ENCODE data around the gene ERC2. TPM values are rescaled to one million over a fixed set of nuclear protein-coding genes. Genes with fewer than 3 reads are reported as not detected.

The ERC2 gene
- total and polyA plus RNA-seq, 2 of the 13 experiments (the other 11 are each of a cell fraction or from before 2014, with no cell fraction given): 0.16 to 0.22 TPM

DNA sequence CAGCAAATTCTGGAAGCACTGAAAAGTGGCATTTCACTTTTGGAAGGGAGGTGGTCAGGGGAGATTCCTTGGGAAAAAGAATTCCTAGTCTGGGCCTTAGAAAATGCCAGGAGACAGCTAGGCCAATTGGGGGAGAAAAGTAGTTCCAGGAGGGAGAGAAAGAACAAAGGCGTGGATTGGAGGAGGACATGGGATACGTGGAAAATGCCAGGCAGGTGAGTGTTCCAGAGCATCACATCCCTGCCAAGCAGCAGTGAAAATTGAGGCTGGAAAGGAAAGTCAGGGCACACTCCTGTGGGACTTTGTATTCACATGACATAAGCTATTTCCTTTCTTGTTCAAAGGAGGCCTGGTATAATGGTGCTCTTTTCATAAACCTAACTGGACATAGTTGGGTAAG is 846.6 kb downstream of the ERC2 start (continued):
- TF ChIP-seq FOXP4 (CRISPR knock-in tag; IDR thresholded peaks at IDR 0.05) (no peak), ZNF83 (CRISPR knock-in tag; IDR thresholded peaks at IDR 0.05; ENCODE audit: borderline replicate concordance) (no peak)

- no peaks in the 10 kb centered on the region for H3K79me2 ChIP-seq (ENCODE audit: insufficient read depth, low read length)
- no peaks in the 10 kb centered on the region for H3K36me3 ChIP-seq (replicated peaks in 1 of 2; ENCODE audit: control insufficient read depth in 1 of 2, insufficient read depth in 2 of 2, low read length in 2 of 2)
- 9% methylated on average over 3 of the region's 3 CpGs for WGBS (ENCODE audit: low lambda C conversion rate)
- TF ChIP-seq ZNF83 (CRISPR knock-in tag; IDR thresholded peaks at IDR 0.05; ENCODE audit: borderline replicate concordance) (no peak), ZNF816 (CRISPR knock-in tag; IDR thresholded peaks at IDR 0.05; ENCODE audit: borderline replicate concordance) (no peak), ZNF761 (CRISPR knock-in tag; conservative IDR thresholded peaks at IDR 0.05) (no peak), RARG (CRISPR knock-in tag; IDR thresholded peaks at IDR 0.05; ENCODE audit: low read depth) (no peak), ZNF256 (CRISPR knock-in tag; conservative IDR thresholded peaks at IDR 0.05) (no peak), HES4 (CRISPR knock-in tag; IDR thresholded peaks at IDR 0.05; ENCODE audit: borderline replicate concordance) (no peak), FOXA3 (CRISPR knock-in tag; IDR thresholded peaks at IDR 0.05) (no peak), ZFYVE20 (CRISPR knock-in tag; IDR thresholded peaks at IDR 0.05; ENCODE audit: borderline replicate concordance, low read depth) (no peak), SMC3 (IDR thresholded peaks at IDR 0.05; ENCODE audit: low read length) (no peak), ZNF567 (CRISPR knock-in tag; IDR thresholded peaks at IDR 0.05; ENCODE audit: borderline replicate concordance) (no peak), NCOA2 (CRISPR knock-in tag; IDR thresholded peaks at IDR 0.05) (no peak), ZNF577 (CRISPR knock-in tag; IDR thresholded peaks at IDR 0.05; ENCODE audit: borderline replicate concordance, low read depth) (no peak), ZNF576 (CRISPR knock-in tag; IDR thresholded peaks at IDR 0.05) (no peak), ZNF709 (CRISPR knock-in tag; IDR thresholded peaks at IDR 0.05) (no peak), ZNF550 (CRISPR knock-in tag; IDR thresholded peaks at IDR 0.05; ENCODE audit: borderline replicate concordance) (no peak), YEATS2 (CRISPR knock-in tag; IDR thresholded peaks at IDR 0.05; ENCODE audit: borderline replicate concordance) (no peak), MEIS2 (CRISPR knock-in tag; IDR thresholded peaks at IDR 0.05) (no peak)
- TF ChIP-seq, protein P1, sequence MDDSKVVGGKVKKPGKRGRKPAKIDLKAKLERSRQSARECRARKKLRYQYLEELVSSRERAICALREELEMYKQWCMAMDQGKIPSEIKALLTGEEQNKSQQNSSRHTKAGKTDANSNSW (CRISPR knock-in tag; IDR thresholded peaks at IDR 0.05; ENCODE audit: borderline replicate concordance): no peak
- TF ChIP-seq, protein P2, sequence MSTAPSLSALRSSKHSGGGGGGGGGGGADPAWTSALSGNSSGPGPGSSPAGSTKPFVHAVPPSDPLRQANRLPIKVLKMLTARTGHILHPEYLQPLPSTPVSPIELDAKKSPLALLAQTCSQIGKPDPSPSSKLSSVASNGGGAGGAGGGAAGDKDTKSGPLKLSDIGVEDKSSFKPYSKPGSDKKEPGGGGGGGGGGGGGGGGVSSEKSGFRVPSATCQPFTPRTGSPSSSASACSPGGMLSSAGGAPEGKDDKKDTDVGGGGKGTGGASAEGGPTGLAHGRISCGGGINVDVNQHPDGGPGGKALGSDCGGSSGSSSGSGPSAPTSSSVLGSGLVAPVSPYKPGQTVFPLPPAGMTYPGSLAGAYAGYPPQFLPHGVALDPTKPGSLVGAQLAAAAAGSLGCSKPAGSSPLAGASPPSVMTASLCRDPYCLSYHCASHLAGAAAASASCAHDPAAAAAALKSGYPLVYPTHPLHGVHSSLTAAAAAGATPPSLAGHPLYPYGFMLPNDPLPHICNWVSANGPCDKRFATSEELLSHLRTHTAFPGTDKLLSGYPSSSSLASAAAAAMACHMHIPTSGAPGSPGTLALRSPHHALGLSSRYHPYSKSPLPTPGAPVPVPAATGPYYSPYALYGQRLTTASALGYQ (CRISPR knock-in tag; IDR thresholded peaks at IDR 0.05): no peak
- BruUV-seq (replicated peaks): no TSS peak
- H4K20me1 ChIP-seq (ENCODE audit: insufficient read depth, low read length): no peaks in the 10 kb centered on the region
- no peaks in the 10 kb centered on the region for H3K27me3 ChIP-seq (ENCODE audit: control insufficient read depth in 1 of 2, insufficient read depth in 2 of 2, low read length in 2 of 2)
- H3K4me1 ChIP-seq (ENCODE audit: insufficient read depth, low read length): no peaks in the 10 kb centered on the region
- FAIRE-seq (no peak), DNase-seq (ENCODE audit: low spot score) (no peak), ATAC-seq (no peak)
- H3K9ac ChIP-seq (ENCODE audit: insufficient read depth, low read depth, low read length): no peak overlapping the region
- H3K27ac ChIP-seq (ENCODE audit: extremely low read length, insufficient read depth, low read length): no peak overlapping the region
- H3K9me3 ChIP-seq (ENCODE audit: low read length): no peaks in the 10 kb centered on the region
- in situ Hi-C loops (cut with HindIII; ENCODE audit: extremely low pct_ligation_motif_present, low pct_unique_long_range_greater_than_20kb): no loop called here
- no peak overlapping the region for H3K4me3 ChIP-seq (replicated peaks in 1 of 3; ENCODE audit: insufficient read depth in 1 of 3, low read depth in 2 of 3, low read length in 3 of 3)
- H3K4me2 ChIP-seq (ENCODE audit: low read depth, low read length): no peak overlapping the region
- H2AFZ ChIP-seq (ENCODE audit: low read length): no peak overlapping the region
- CTCF ChIA-PET (ENCODE audit: low intra/inter-chr PET ratio, low total read pairs): no interaction called here
- intact Hi-C loops (cut with micrococcal nuclease; ENCODE audit: unreplicated experiment): no loop called here
- POLR2A ChIA-PET: no interaction called here
Measured at GRCh38 chr3:55621026-55621422, 847.2 kb downstream of the ERC2 start.
